Stromal cell of bone marrow (primary cell): Measurements from ENCODE around the gene CD8B.

Experiments
- DNase-seq: peaks from one replicate; pipeline ENCODE4 v3.0.0-alpha.2; 2012; ENCODE audit warnings: low read depth

CD8B gene

GRCh38 chr2:86800856-86801567 is 60.7 kb downstream of the CD8B start:
- DNase-seq, result no peak

- no peak for DNase-seq
Measured at GRCh38 chr2:86794861-86795260, 66.8 kb downstream of the CD8B start.

- DNase-seq, result no peak
Measured at GRCh38 chr2:86793752-86794151, 67.9 kb downstream of the CD8B start.

- no peak for DNase-seq
Measured at GRCh38 chr2:86791573-86791972, 70.1 kb downstream of the CD8B start.

GRCh38 chr2:86790676-86791572 is 70.8 kb downstream of the CD8B start, which contains the start of gene CD8A:
CD8A (minus strand) TSS chr2:86790913; CDS start chr2:86790825, 88 bp downstream.
- no peak for DNase-seq

- DNase-seq, result no peak
Measured at GRCh38 chr2:86790134-86790675, 71.5 kb downstream of the CD8B start.

GRCh38 chr2:86789687-86790133 is 72.0 kb downstream of the CD8B start:
- no peak for DNase-seq

- DNase-seq, result no peak
Measured at GRCh38 chr2:86788881-86789686, 72.6 kb downstream of the CD8B start.

- DNase-seq, result no peak
Measured at GRCh38 chr2:86788165-86788564, 73.5 kb downstream of the CD8B start.

- no peak for DNase-seq
Measured at GRCh38 chr2:86787736-86788135, 74.0 kb downstream of the CD8B start.

- DNase-seq, result no peak
Measured at GRCh38 chr2:86786001-86786536, 75.6 kb downstream of the CD8B start.

GRCh38 chr2:86785456-86785855 is 76.2 kb downstream of the CD8B start:
- no peak for DNase-seq

- DNase-seq, result no peak
Measured at GRCh38 chr2:86783615-86784339, 77.9 kb downstream of the CD8B start.

- DNase-seq, result no peak
Measured at GRCh38 chr2:86782748-86783147, 78.9 kb downstream of the CD8B start.

- DNase-seq, result no peak
Measured at GRCh38 chr2:86781363-86781762, 80.3 kb downstream of the CD8B start.

- no peak for DNase-seq
Measured at GRCh38 chr2:86779971-86780370, 81.7 kb downstream of the CD8B start.

GRCh38 chr2:86778957-86779356 is 82.7 kb downstream of the CD8B start:
- DNase-seq, result no peak

- no peak for DNase-seq
Measured at GRCh38 chr2:86776532-86776931, 85.2 kb downstream of the CD8B start.

- DNase-seq, result no peak
Measured at GRCh38 chr2:86775338-86775737, 86.3 kb downstream of the CD8B start.

GRCh38 chr2:86774862-86775261 is 86.8 kb downstream of the CD8B start:
- DNase-seq, result no peak

GRCh38 chr2:86772611-86773010 is 89.1 kb downstream of the CD8B start:
- DNase-seq, result no peak
